Measurements from ENCODE around the gene TCF7. TPM values are rescaled to one million over a fixed set of nuclear protein-coding genes. Genes with fewer than 3 reads are reported as not detected.

The TCF7 gene
- total RNA-seq, 4 donors from 2014 or later = 0.94 to 1.4 (median 1.1) TPM

DNA sequence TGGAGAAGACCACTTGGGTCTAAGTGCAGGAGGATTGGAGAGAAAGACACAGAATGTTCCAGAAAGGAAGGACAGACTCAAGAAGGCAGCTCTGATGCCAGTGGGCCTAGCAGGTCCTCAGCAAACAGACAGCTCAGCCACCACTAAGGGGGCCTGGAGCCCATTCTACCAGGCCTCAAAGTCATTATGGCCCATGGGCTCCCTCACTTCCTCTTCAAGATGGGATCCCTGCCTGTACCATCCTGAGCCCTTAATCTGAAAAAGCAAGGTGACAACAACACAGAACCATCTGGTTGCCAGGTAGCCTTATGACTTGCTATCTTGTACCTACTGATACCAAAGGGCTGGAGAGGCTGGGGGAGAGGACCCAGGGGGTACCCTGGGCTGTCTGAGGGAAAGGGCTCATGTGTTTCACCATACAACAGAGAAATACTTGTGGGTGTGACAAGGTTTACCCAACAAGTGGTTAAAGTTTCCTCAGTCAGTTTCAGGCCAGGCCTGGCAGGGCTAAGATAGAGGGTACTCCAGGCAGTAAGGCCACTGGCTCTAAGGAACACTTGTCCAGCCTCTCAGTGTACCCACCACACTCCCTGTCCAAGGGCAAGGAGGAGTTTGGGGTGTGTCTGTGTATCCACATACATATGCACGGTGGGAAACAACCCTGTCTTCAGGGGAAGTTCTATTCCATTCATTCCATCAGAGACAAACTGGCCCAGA lies 30.7 kb downstream of the TCF7 start:
- TF ChIP-seq POLR2A (IDR thresholded peaks at IDR 0.05) = no peak
- TF ChIP-seq EP300 (IDR thresholded peaks at IDR 0.05) = no peak
- no peak for TF ChIP-seq POLR2AphosphoS5 (IDR thresholded peaks at IDR 0.05)
- TF ChIP-seq, protein P1, sequence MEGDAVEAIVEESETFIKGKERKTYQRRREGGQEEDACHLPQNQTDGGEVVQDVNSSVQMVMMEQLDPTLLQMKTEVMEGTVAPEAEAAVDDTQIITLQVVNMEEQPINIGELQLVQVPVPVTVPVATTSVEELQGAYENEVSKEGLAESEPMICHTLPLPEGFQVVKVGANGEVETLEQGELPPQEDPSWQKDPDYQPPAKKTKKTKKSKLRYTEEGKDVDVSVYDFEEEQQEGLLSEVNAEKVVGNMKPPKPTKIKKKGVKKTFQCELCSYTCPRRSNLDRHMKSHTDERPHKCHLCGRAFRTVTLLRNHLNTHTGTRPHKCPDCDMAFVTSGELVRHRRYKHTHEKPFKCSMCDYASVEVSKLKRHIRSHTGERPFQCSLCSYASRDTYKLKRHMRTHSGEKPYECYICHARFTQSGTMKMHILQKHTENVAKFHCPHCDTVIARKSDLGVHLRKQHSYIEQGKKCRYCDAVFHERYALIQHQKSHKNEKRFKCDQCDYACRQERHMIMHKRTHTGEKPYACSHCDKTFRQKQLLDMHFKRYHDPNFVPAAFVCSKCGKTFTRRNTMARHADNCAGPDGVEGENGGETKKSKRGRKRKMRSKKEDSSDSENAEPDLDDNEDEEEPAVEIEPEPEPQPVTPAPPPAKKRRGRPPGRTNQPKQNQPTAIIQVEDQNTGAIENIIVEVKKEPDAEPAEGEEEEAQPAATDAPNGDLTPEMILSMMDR (IDR thresholded peaks at IDR 0.05) = no peak
- peaks cover 0 to 59% (median 12%) of the 10 kb centered on the region in 3 donors for H3K4me1 ChIP-seq
- H3K4me3 ChIP-seq = no peak overlapping the region
- no CpG with 5 or more reads among the region's 1 CpG for WGBS, 2 donors (ENCODE audit: low coverage in 1 of 2)
- no peak for ATAC-seq
- no peaks in the 10 kb centered on the region for H3K9me3 ChIP-seq
- H3K27ac ChIP-seq = no peak overlapping the region
- peaks cover 0 to 96% of the 10 kb centered on the region in 2 donors for H3K36me3 ChIP-seq
- no peaks in the 10 kb centered on the region for H3K27me3 ChIP-seq

GRCh38 chr5:134145779-134146581 lies 31.5 kb downstream of the TCF7 start:
- Histone ChIP-seq H3K36me3 (peaks cover 0 to 98% of the 10 kb centered on the region in 2 donors), H3K27me3 (no peaks in the 10 kb centered on the region), H3K27ac (no peak overlapping the region), H3K4me3 (no peak overlapping the region), H3K9me3 (no peaks in the 10 kb centered on the region), H3K4me1 (peaks cover 0 to 59% (median 9%) of the 10 kb centered on the region in 3 donors)
- no peak for TF ChIP-seq POLR2A (IDR thresholded peaks at IDR 0.05)
- TF ChIP-seq, protein P1 (IDR thresholded peaks at IDR 0.05) = peak in 3 of 4 experiments; percentile 83 to 93 (median 87)
- peak; percentile 12 for TF ChIP-seq POLR2AphosphoS5 (IDR thresholded peaks at IDR 0.05)
- TF ChIP-seq EP300 (IDR thresholded peaks at IDR 0.05) = no peak
- 100% methylated on average over 5 of the region's 13 CpGs; no CpG with 5 or more reads in 1 of the 2 donors for WGBS, 2 donors (ENCODE audit: low coverage in 1 of 2)
- peak; percentile 77 for ATAC-seq

GRCh38 chr5:134146651-134147518 lies 32.4 kb downstream of the TCF7 start:
- TF ChIP-seq POLR2AphosphoS5 (IDR thresholded peaks at IDR 0.05) = no peak
- no peak for TF ChIP-seq POLR2A (IDR thresholded peaks at IDR 0.05)
- no peak for TF ChIP-seq EP300 (IDR thresholded peaks at IDR 0.05)
- TF ChIP-seq, protein P1 (IDR thresholded peaks at IDR 0.05) = no peak
- no peak overlapping the region for H3K4me3 ChIP-seq
- ATAC-seq = no peak
- H3K36me3 ChIP-seq = peaks cover 0 to 99% of the 10 kb centered on the region in 2 donors
- no peaks in the 10 kb centered on the region for H3K9me3 ChIP-seq
- H3K27ac ChIP-seq = no peak overlapping the region
- peaks cover 0 to 60% (median 8%) of the 10 kb centered on the region in 3 donors for H3K4me1 ChIP-seq
- H3K27me3 ChIP-seq = no peaks in the 10 kb centered on the region
- WGBS, 2 donors (ENCODE audit: low coverage in 1 of 2) = no CpG with 5 or more reads among the region's 4 CpGs

DNA sequence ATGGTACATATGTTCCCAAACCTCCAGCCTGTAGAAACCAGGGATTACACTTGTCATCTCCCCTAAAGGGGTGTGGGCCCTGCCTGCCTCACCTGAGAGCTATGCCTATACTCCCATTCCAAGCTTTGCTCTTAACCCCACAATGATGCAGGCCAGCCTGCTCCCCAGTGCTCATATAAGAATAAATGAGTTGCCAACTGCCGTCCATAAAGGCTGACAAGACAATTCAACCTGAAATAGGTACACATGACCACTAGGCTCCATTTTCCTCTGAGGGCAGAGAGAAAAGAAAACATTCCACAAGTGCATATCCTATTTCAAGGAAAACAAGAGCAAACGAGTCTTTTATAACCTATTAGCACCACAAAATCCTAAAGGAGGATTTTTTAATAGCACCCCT lies 33.8 kb downstream of the TCF7 start:
- H3K27me3 ChIP-seq = no peaks in the 10 kb centered on the region
- 45 to 60% methylated on average over 1 to 2 of the region's 2 CpGs for WGBS, 2 donors (ENCODE audit: low coverage in 1 of 2)
- no peak overlapping the region for H3K27ac ChIP-seq
- H3K4me1 ChIP-seq = peaks cover 0 to 70% (median 8%) of the 10 kb centered on the region in 3 donors
- no peaks in the 10 kb centered on the region for H3K9me3 ChIP-seq
- no peak overlapping the region for H3K4me3 ChIP-seq
- TF ChIP-seq, protein P1 (IDR thresholded peaks at IDR 0.05) = no peak
- no peak for TF ChIP-seq EP300 (IDR thresholded peaks at IDR 0.05)
- TF ChIP-seq POLR2AphosphoS5 (IDR thresholded peaks at IDR 0.05) = no peak
- TF ChIP-seq POLR2A (IDR thresholded peaks at IDR 0.05) = no peak
- no peak for ATAC-seq
- peaks cover 0 to 99% of the 10 kb centered on the region in 2 donors for H3K36me3 ChIP-seq
